B cell (primary cell): Measurements from ENCODE around the gene FOXL1.

Source experiments
- EZH2 ChIP-seq: IDR thresholded peaks from 2 replicates; pipeline ENCODE4 v1.6.1; 2012; ENCODE audit warnings: borderline replicate concordance, low read depth, mild to moderate bottlenecking, moderate library complexity, low read length; ENCODE audit not compliant: insufficient read depth, poor library complexity, severe bottlenecking
- TF ChIP-seq, protein P1 (sequence below): fragments of 200-600 bp; IDR thresholded peaks from one replicate; pipeline ENCODE4 v1.8.0; 2022; ENCODE audit warnings: antibody characterized with exemption, mild to moderate bottlenecking

DNA sequence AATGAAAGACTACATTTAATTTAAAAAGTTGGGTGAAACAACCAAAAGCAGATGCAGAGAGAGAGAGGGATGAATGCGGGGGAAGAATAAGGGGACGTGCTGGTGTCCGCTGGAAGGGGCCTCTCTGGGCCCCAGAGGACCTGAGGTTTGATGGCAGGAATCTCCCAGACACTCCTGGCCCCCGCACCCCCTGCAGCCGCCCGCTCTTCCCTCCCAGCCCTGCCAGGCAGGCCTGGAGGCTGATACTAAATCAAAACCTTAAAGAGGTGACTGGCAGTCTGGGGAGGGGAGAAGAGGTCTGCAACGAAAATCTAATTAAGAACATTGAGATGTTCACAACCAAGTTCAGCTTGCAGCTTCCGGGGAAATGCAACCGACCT, 2.4 kb downstream of the FOXL1 start:
- TF ChIP-seq, protein P1, sequence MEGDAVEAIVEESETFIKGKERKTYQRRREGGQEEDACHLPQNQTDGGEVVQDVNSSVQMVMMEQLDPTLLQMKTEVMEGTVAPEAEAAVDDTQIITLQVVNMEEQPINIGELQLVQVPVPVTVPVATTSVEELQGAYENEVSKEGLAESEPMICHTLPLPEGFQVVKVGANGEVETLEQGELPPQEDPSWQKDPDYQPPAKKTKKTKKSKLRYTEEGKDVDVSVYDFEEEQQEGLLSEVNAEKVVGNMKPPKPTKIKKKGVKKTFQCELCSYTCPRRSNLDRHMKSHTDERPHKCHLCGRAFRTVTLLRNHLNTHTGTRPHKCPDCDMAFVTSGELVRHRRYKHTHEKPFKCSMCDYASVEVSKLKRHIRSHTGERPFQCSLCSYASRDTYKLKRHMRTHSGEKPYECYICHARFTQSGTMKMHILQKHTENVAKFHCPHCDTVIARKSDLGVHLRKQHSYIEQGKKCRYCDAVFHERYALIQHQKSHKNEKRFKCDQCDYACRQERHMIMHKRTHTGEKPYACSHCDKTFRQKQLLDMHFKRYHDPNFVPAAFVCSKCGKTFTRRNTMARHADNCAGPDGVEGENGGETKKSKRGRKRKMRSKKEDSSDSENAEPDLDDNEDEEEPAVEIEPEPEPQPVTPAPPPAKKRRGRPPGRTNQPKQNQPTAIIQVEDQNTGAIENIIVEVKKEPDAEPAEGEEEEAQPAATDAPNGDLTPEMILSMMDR = no peak
- no peak for TF ChIP-seq EZH2
